HUES6 (cell line): ENCODE data around the gene CAND2.
"Not testable (repeated sequence)": the region's sequence is repeated elsewhere in the genome, so short reads cannot be mapped to it uniquely, and the experiment has no call there.

ENCODE experiments used
- H3K27ac ChIP-seq: 2 replicates; pipeline ENCODE4 v1.7.0; 2013; ENCODE audit warnings: low read depth, mild to moderate bottlenecking, low read length, inconsistent platforms
- H3K27me3 ChIP-seq: 2 replicates; pipeline ENCODE4 v1.6.1; 2013; ENCODE audit warnings: low read length; ENCODE audit not compliant: control insufficient read depth, insufficient read depth
- H3K36me3 ChIP-seq: 2 replicates; pipeline ENCODE4 v1.6.1; 2013; ENCODE audit warnings: low read length; ENCODE audit not compliant: control insufficient read depth, insufficient read depth
- H3K4me1 ChIP-seq: 2 replicates; pipeline ENCODE4 v1.6.1; 2013; ENCODE audit warnings: low read length; ENCODE audit not compliant: control insufficient read depth, insufficient read depth
- H3K4me3 ChIP-seq: 2 replicates; pipeline ENCODE4 v1.5.1; 2013; ENCODE audit warnings: low read depth, low read length
- H3K9ac ChIP-seq: one replicate; pipeline ENCODE4 v1.6.1; 2013; ENCODE audit warnings: mild to moderate bottlenecking, low read length
- H3K9me3 ChIP-seq: 2 replicates; pipeline ENCODE4 v1.6.1; 2013; ENCODE audit warnings: low read depth, low read length; ENCODE audit not compliant: control insufficient read depth, insufficient read depth

The CAND2 gene

DNA sequence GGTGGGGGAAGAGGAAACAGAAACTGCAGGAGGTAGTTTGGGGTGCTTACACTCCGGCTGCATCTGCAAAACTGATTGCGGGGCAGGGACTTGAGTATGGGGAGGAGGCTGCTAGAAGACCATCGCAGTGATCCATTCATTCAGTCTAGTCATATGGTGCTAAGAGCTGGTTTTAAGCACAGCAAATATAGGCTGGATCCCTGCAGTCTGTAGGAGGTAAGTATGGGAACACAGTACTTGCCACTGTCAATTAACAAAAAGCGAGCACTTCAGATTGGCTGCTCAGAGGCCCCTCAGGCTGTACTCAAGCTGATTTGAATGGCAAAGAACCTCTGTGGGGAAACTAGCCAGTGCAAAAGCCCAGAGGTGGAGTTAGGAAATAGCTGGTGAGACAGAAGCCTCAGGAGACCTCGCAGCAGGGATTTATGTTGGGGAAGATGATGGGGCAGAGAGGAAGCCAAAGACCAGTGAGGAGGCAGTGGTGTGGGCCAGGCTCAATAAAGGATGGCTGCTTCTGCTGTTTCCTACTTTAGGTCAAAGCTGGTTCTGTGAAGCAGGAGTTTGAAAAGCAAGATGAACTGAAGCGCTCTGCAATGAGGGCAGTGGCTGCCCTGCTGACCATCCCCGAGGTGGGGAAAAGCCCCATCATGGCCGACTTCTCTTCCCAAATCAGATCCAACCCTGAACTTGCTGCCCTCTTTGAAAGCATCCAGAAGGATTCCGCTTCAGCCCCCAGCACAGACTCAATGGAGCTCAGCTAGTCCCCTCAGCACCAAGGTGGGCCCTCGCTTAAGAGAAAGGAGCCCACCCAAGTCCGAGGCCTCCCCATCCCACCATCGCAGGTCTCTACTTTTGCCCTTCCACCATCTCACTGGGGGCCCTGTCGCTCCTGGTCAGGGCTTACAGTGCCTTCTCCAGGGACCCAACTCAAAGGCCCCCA is 37.0 kb downstream of the CAND2 start:
- peaks cover 88% of the 10 kb centered on the region for H3K36me3 ChIP-seq
- H3K4me3 ChIP-seq = no peak overlapping the region
- H3K27me3 ChIP-seq = no peaks in the 10 kb centered on the region
- H3K4me1 ChIP-seq = peaks cover 35% of the 10 kb centered on the region
- no peak overlapping the region; the same call in 1 of the 2 replicates for H3K27ac ChIP-seq
- H3K9me3 ChIP-seq = no peaks in the 10 kb centered on the region
- H3K9ac ChIP-seq = no peak overlapping the region

DNA sequence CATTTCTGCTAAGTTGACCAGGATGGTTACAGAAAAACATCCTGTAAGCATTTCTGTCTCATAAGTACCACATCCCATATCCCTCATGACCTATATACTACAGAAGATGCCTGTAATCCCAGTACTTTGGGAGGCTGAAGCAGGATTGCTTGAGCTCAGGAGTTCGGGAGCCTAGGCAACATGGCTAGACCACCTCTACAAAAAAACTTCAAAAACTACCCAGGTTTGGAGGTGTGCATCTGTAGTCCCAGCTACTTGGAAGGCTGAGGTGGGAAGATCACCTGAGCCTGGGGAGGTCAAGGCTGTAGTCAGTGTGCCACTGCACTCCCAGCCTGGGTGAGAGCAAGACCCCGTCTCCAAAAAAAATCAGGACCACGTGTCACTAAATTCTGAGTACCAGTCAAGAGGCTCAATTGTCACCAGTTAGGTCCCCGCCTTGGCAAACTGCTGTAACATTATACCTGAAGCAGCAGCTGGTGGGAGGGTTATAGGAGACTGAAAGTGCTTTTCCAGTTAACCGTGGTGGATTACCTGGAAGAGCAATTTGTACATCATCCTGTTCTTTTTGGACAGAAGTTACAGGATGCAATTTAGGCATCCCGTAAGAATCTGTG is 38.7 kb downstream of the CAND2 start:
- H3K36me3 ChIP-seq = peaks cover 98% of the 10 kb centered on the region

DNA sequence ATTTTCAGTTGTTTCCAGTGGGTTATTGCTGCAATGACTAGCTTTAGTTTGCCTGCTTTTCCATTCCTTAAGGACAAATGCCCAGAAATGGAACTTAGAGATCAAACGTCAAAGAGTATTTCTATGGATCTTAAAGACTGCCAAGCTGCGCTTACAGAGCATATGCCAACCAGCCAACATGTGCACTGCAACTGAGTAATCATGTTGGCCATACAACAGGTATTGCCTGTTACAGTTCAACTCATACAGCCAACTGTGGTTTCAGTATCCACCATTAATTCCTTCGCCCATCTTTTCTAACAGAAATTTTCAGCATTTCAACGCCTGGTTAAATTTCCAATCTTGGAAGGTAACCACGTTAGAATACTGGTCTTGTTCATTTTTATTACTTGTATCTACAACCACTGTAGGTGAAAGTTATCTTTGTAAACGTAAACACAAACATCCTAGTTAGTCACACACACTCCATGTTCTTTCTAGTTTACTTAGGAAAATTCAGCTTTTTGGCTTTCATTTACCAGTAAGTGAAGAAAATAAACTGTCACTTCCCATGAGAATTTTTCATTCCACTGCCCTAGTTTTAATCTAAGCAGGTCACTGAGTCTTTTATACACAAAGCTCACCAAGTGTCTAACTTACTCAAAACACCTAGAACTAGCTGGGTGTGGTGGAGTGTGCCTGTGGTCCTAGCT is 41.0 kb downstream of the CAND2 start:
- peaks cover 44% of the 10 kb centered on the region for H3K4me1 ChIP-seq
- H3K9me3 ChIP-seq = no peaks in the 10 kb centered on the region
- H3K36me3 ChIP-seq = peaks cover 86% of the 10 kb centered on the region
- H3K27me3 ChIP-seq = 0 out of 2 replicates have a peak, but pooled peaks cover 2% of the 10 kb centered on the region
- H3K27ac ChIP-seq = no peak overlapping the region
- H3K9ac ChIP-seq = peak overlapping the region; percentile 13
- no peak overlapping the region for H3K4me3 ChIP-seq

More for the DNA sequence above, 38.7 kb downstream of the CAND2 start:
- Histone ChIP-seq H3K27ac (no peak overlapping the region), H3K27me3 (no peaks in the 10 kb centered on the region), H3K9ac (no peak overlapping the region), H3K4me1 (peaks cover 44% of the 10 kb centered on the region), H3K9me3 (no peaks in the 10 kb centered on the region), H3K4me3 (no peak overlapping the region)

DNA sequence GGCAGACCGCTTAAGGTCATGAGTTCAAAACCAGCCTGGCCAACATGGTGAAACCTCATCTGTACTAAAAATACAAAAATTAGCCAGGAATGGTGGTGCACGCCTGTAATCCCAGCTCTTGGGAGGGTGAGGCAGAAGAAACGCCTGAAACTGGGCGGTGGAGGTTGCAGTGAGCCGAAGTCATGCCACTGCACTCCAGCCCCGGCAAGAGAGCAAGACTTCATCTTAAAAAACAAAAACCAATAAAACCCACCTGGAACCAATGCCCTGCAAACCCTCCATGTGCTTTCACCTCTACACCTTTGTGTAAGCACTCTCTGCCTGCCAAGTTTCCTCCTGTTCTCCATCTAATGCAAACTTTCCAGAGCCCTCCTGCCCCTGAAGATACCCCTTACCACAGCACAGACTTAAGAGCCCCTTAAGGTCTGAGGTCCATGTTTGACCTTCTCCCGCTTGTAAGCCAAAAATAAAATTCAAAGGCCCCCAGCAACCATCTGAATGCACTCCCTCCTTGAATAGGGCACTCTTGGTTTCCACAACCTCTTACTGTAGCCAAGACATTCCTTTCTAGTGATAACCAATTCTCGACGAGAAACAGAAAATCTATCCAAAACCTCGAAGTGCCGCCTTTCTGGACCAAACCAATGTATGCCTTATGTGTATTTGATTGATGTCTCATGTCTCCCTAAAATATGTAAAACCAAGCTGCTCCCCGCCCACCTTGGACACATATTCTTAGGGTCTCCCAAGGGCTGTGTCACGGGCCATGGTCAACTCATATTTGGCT is 41.9 kb downstream of the CAND2 start:
- Histone ChIP-seq H3K9ac (peak overlapping the region; percentile 13), H3K36me3 (peaks cover 77% of the 10 kb centered on the region), H3K4me3 (peak overlapping the region; percentile 4; the same call in 1 of the 2 replicates), H3K9me3 (no peaks in the 10 kb centered on the region), H3K4me1 (peaks cover 37% of the 10 kb centered on the region), H3K27me3 (0 out of 2 replicates have a peak, but pooled peaks cover 2% of the 10 kb centered on the region), H3K27ac (no peak overlapping the region)

DNA sequence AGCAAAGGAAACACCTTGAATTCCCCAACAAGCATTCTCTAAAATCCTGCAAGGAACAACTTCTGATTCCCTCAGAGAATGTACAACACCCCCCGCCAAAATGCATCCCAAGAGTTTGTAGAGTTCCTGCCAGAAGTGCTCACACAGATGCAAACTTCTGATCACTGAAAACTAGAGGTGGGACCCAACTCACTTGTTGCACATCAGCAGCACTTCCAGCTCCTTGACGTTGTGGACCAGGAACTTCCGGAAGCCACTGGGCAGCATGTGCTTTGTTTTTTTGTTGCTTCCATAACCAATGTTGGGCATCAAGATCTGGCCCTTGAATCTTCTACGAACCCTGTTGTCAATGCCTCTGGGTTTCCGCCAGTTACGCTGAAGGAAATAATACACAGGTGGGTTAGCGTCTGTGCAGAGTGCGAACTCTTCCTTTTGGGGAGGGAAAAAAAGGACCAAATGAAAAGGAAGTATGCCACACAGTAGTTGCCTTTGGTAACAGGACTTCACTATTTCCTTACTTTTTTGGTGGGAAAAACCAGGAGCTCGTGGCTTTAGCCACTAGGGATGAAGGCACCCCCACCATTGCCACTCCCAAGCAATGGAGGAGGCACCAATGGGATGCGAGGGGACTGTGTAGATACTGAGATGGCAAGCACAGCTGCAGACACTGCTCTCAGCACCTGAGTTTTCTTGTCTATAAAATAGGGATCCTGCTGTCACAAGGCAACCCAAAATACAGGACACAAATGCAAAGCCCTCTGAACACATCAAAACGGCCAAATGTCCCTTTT is 42.9 kb downstream of the CAND2 start:
- Histone ChIP-seq H3K27me3 (0 out of 2 replicates have a peak, but pooled peaks cover 2% of the 10 kb centered on the region), H3K4me3 (peak overlapping the region; percentile 99), H3K9ac (peak overlapping the region; percentile 100), H3K36me3 (peaks cover 67% of the 10 kb centered on the region), H3K27ac (no peak overlapping the region), H3K9me3 (no peaks in the 10 kb centered on the region), H3K4me1 (peaks cover 27% of the 10 kb centered on the region)

DNA sequence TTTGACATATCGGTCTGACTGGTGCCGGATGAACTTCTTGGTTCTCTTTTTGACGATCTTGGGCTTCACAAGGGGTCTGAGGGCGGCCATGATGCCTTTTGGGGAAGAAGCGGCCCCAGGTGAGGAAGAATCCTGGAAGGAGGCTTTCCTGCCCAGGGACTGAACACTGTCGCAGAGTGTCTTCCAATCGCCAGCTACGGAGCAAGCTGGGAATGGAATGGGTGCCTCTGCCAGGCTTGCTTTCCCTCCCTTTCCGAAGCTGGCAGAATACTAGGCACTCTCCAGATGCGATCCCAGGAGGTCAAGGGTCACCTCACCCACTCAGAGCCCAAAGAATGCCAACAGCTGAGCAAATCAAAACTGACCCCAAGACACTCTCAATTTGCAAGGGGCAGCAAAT is 43.7 kb downstream of the CAND2 start:
- Histone ChIP-seq H3K36me3 (peaks cover 59% of the 10 kb centered on the region), H3K27ac (peak overlapping the region; percentile 99; the same call in 1 of the 2 replicates), H3K4me3 (peak overlapping the region; percentile 99), H3K9ac (peak overlapping the region; percentile 100), H3K4me1 (peaks cover 24% of the 10 kb centered on the region)
- H3K9me3 ChIP-seq, H3K27me3 ChIP-seq: not testable (repeated sequence)

DNA sequence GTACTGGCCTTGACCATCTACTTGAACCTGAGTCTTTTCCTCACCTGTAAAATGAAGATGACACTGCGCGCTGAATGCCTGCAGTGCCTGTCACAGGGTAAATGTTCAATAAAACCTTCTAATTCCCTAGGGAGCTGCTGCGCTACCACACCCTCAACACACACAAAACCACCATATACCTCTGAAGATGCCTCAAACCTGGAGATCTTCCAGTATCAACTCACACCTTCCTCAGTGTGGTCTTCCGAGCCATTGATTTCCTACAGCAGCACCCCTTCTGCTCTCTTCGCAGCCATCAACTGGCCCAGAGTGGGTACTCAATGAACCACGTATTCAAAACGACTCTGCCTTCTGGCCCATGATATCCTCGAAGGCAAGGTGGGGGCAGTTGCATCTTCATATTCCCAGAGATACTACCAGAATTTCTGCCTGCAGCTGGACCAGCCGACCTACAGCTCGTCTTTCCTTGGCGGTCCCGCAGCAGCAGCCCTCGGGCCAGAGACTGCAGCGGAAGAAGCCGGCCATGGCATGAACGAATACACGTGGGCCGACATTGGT is 44.2 kb downstream of the CAND2 start:
- Histone ChIP-seq H3K9me3 (no peaks in the 10 kb centered on the region), H3K4me3 (peak overlapping the region; percentile 99), H3K27ac (peak overlapping the region; percentile 99), H3K36me3 (peaks cover 54% of the 10 kb centered on the region), H3K9ac (peak overlapping the region; percentile 100), H3K4me1 (peaks cover 20% of the 10 kb centered on the region), H3K27me3 (0 out of 2 replicates have a peak, but pooled peaks cover 2% of the 10 kb centered on the region)

DNA sequence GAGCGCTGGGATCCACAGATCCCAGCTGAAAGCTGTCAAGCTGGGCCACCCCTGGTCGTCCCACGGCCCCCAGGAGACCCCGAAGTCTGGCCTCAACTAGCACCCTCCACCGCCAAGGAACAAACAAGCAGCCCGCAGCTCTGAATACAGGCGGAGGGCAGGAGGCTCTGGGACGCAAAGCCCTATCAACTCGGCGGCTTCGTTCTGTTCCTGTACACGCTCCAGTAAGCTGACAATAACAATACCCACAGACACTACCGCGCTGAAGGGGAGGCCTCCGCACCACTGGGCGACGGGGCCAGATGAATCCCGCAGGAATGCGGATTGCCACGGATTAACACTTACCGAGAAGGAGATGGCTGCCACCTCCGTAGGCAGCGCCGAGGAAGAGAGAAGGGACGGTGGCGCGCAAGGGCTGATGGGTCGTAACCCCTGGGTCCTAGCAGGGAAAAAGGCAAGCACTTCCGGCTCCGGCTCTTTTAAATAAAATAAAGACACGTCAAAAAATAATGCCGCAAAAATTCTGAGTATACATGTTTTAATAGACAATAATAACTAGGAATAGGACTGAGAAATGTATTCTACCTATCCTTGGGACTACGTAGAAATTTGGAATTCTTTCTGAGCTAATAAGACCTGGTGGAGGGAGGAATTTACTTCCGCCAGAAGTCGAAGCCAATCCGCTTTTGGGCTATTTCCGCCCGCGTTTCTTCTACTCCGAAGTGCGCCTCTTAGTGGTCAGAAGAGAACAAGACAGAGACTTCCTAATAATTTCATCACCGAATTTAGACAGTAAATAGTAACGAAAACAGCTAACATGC is 44.9 kb downstream of the CAND2 start, which contains the start of gene RPL32:
Gene RPL32, minus strand, starts transcription at position 417 of the 821 bp plus-strand sequence. CDS start 1,328 bp downstream, outside the sequence.
- Histone ChIP-seq H3K9me3 (peaks cover 5% of the 10 kb centered on the region), H3K27ac (peak within 1 kb of the TSS; percentile 99), H3K27me3 (0 out of 2 replicates have a peak, but pooled peaks cover 2% of the 10 kb centered on the region), H3K4me1 (peaks cover 15% of the 10 kb centered on the region), H3K36me3 (peaks cover 47% of the 10 kb centered on the region), H3K9ac (peak within 1 kb of the TSS; percentile 100), H3K4me3 (peak within 1 kb of the TSS; percentile 99)

DNA sequence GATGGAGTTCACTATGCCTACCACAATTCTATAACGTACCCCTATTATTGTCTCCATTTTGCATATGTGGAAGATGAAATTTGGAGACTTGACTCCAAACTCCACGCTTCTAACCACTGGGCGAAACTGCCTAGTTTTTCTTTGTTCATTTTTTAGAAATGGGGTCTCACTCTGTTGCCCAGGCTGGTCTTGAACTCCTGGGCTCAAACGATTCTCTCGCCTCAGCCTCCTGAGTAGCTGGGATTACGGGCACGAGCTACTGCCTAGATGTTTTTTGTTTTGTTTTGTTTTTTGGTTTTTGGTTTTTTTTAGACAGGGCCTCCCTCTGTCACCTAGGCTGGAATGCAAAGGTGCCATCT is 45.5 kb downstream of the CAND2 start:
- Histone ChIP-seq H3K27ac (no peak overlapping the region), H3K4me1 (peaks cover 15% of the 10 kb centered on the region), H3K27me3 (0 out of 2 replicates have a peak, but pooled peaks cover 2% of the 10 kb centered on the region), H3K9me3 (peaks cover 10% of the 10 kb centered on the region), H3K36me3 (peaks cover 41% of the 10 kb centered on the region), H3K9ac (peak overlapping the region; percentile 100), H3K4me3 (peak overlapping the region; percentile 22)
